A673 (cell line): ENCODE measurements around the gene KCMF1. TPM values are rescaled to one million over a fixed set of nuclear protein-coding genes. Genes with fewer than 3 reads are reported as not detected.

Experiments
- BruUV-seq: library from RNA; stranded (reverse); fragments of 400-500 nt; replicated peaks from 2 replicates; lab custom pipeline; 2021; lab: Mats Ljungman, UMichigan
- CTCF ChIA-PET: fragments of 300-600 bp; sonication (Branson Sonifier 250); formaldehyde crosslinking; loops from one replicate; lab custom pipeline; 2022; ENCODE audit warnings: antibody characterized with exemption; lab: Charles Lee
- POLR2A ChIA-PET: fragments of 300-600 bp; sonication (Branson Sonifier 250); formaldehyde crosslinking; loops from one replicate; lab custom pipeline; 2022; ENCODE audit warnings: antibody characterized with exemption; ENCODE audit not compliant: low non-redundant PET; lab: Charles Lee
- DNase-seq: peaks from one replicate; pipeline ENCODE4 v3.0.0-alpha.2; 2015; ENCODE audit warnings: low spot score
- H3K27ac ChIP-seq: fragments of 200-600 bp; sonication (generic); 2 replicates; pipeline ENCODE4 v1.5.1; 2016; ENCODE audit warnings: mixed run types, low read depth, mild to moderate bottlenecking, mixed read lengths, antibody characterized with exemption, low read length; ENCODE audit not compliant: poor library complexity, severe bottlenecking
- H3K27me3 ChIP-seq: fragments of 200-600 bp; sonication (generic); replicated peaks from 2 replicates; pipeline ENCODE4 v1.6.1; 2017; ENCODE audit warnings: mixed run types, low read depth, mild to moderate bottlenecking, mixed read lengths, antibody characterized with exemption, low read length; ENCODE audit not compliant: insufficient read depth, poor library complexity
- H3K36me3 ChIP-seq: fragments of 200-600 bp; sonication (generic); 2 replicates; pipeline ENCODE4 v1.6.1; 2016; ENCODE audit warnings: mixed run types, mild to moderate bottlenecking, mixed read lengths, antibody characterized with exemption, low read length; ENCODE audit not compliant: insufficient read depth, poor library complexity, severe bottlenecking
- H3K4me1 ChIP-seq: fragments of 200-600 bp; sonication (generic); 2 replicates; pipeline ENCODE4 v1.6.1; 2017; ENCODE audit warnings: mixed run types, mild to moderate bottlenecking, mixed read lengths, antibody characterized with exemption, low read length; ENCODE audit not compliant: insufficient read depth, poor library complexity, severe bottlenecking
- H3K4me3 ChIP-seq: fragments of 200-600 bp; sonication (generic); 2 replicates; pipeline ENCODE4 v1.5.1; 2016; ENCODE audit warnings: low read depth, mixed run types, mild to moderate bottlenecking, mixed read lengths, low read length; ENCODE audit not compliant: poor library complexity, severe bottlenecking
- H3K9me3 ChIP-seq: fragments of 200-600 bp; sonication (generic); 2 replicates; pipeline ENCODE4 v1.6.1; 2016; ENCODE audit warnings: mixed run types, low read depth, mild to moderate bottlenecking, mixed read lengths, antibody characterized with exemption, low read length; ENCODE audit not compliant: poor library complexity, severe bottlenecking
- CTCF ChIP-seq: fragments of 300-800, 200-600 bp; sonication (generic); conservative IDR thresholded peaks from 2 replicates; pipeline ENCODE4 v1.5.1; 2017; ENCODE audit warnings: low read depth, mild to moderate bottlenecking, antibody characterized with exemption, low read length, moderate library complexity, mixed read lengths
- EZH2 ChIP-seq: fragments of 200-600 bp; sonication (generic); IDR thresholded peaks from 2 replicates; pipeline ENCODE4 v1.6.1; 2017; ENCODE audit warnings: borderline replicate concordance, low read depth, mild to moderate bottlenecking, mixed read lengths, antibody characterized with exemption, low read length; ENCODE audit not compliant: poor library complexity, severe bottlenecking
- intact Hi-C: fragments of 100-400 bp; cut with micrococcal nuclease; formaldehyde crosslinking; loops from one replicate; pipeline ENCODE4 v1.10.0; 2022; ENCODE audit not compliant: unreplicated experiment
- total RNA-seq: library from RNA; stranded (reverse); gene quantifications from 2 replicates; pipeline ENCODE4 v1.2.3, GENCODE V29; 2021

Gene KCMF1
- total RNA-seq, 1 experiment from 2014 or later, result 110 TPM

GRCh38 chr2:85001595-85001994 lies 30.6 kb downstream of the KCMF1 start:
- Histone ChIP-seq H3K4me1 (peaks cover 7% of the 10 kb centered on the region), H3K36me3 (no peaks in the 10 kb centered on the region), H3K4me3 (no peak overlapping the region), H3K9me3 (no peaks in the 10 kb centered on the region), H3K27me3 (no peaks in the 10 kb centered on the region), H3K27ac (no peak overlapping the region)
- DNase-seq, result no peak
- CTCF ChIA-PET, result no interaction called here
- TF ChIP-seq CTCF, result no peak
- no peak for TF ChIP-seq EZH2
- intact Hi-C loops, result no loop called here
- no TSS peak for BruUV-seq
- POLR2A ChIA-PET, result no interaction called here

- CTCF ChIA-PET, result no interaction called here
- H3K27me3 ChIP-seq, result no peaks in the 10 kb centered on the region
- H3K27ac ChIP-seq, result no peak overlapping the region
- POLR2A ChIA-PET, result no interaction called here
- intact Hi-C loops, result no loop called here
- no peak for TF ChIP-seq EZH2
- no peak for TF ChIP-seq CTCF
- H3K9me3 ChIP-seq, result no peaks in the 10 kb centered on the region
- no TSS peak for BruUV-seq
- peaks cover 5% of the 10 kb centered on the region for H3K36me3 ChIP-seq
- DNase-seq, result no peak
- no peak overlapping the region for H3K4me3 ChIP-seq
- peaks cover 7% of the 10 kb centered on the region for H3K4me1 ChIP-seq
Observed at GRCh38 chr2:85002534-85002933, 31.6 kb downstream of the KCMF1 start.

- H3K27ac ChIP-seq, result no peak overlapping the region
- DNase-seq, result no peak
- no peak for TF ChIP-seq CTCF
- no peak for TF ChIP-seq EZH2
- no peak overlapping the region for H3K4me3 ChIP-seq
- peaks cover 3% of the 10 kb centered on the region for H3K9me3 ChIP-seq
- intact Hi-C loops, result no loop called here
- no TSS peak for BruUV-seq
- POLR2A ChIA-PET, result no interaction called here
- H3K27me3 ChIP-seq, result no peaks in the 10 kb centered on the region
- peaks cover 10% of the 10 kb centered on the region for H3K36me3 ChIP-seq
- CTCF ChIA-PET, result no interaction called here
- H3K4me1 ChIP-seq, result peaks cover 6% of the 10 kb centered on the region
Observed at GRCh38 chr2:85008252-85008651, 37.3 kb downstream of the KCMF1 start.
